ENCODE measurements around the gene TTC9B. TPM values are rescaled to one million over a fixed set of nuclear protein-coding genes. Genes with fewer than 3 reads are reported as not detected.
A peak's percentile ranks its signal among the peaks of the same experiment; 100 is the strongest.

TTC9B gene
- total RNA-seq (under 1 TPM in 1 of 5 donors, not detected in 4; 0.37 TPM), polyA plus RNA-seq (under 1 TPM in 1 of 3 donors, not detected in 2; 0.35 TPM)
- long read RNA-seq, donor 1, partial matches to known transcripts, result 0 of 2 reads
- long read RNA-seq, donor 1, other reads (novel, unspliced or antisense), result 0 of 2 reads
- long read RNA-seq, donor 2, transcript TTC9B-201 (3 exons, 843 nt), result major isoform, 5 of 7 reads
- long read RNA-seq, donor 2, partial matches to known transcripts, result 0 of 7 reads
- long read RNA-seq, donor 2, other reads (novel, unspliced or antisense), result 0 of 7 reads
- long read RNA-seq, donor 3, partial matches to known transcripts, result 0 of 2 reads
- long read RNA-seq, donor 3, other reads (novel, unspliced or antisense), result 0 of 2 reads
- long read RNA-seq, donor 4, result 0 reads
- long read RNA-seq, donor 5, partial matches to known transcripts, result 0 of 1 reads
- long read RNA-seq, donor 5, other reads (novel, unspliced or antisense), result 0 of 1 reads
- long read RNA-seq, donor 6, transcript TTC9B-201 (3 exons, 843 nt), result major isoform, 7 of 9 reads
- long read RNA-seq, donor 6, partial matches to known transcripts, result 0 of 9 reads
- long read RNA-seq, donor 6, other reads (novel, unspliced or antisense), result 0 of 9 reads
- long read RNA-seq, donor 7, transcript TTC9B-201 (3 exons, 843 nt), result major isoform, 6 of 8 reads
- long read RNA-seq, donor 7, partial matches to known transcripts, result 0 of 8 reads
- long read RNA-seq, donor 7, other reads (novel, unspliced or antisense), result 0 of 8 reads
- long read RNA-seq, donor 8, partial matches to known transcripts, result 0 of 3 reads
- long read RNA-seq, donor 8, other reads (novel, unspliced or antisense), result 0 of 3 reads
- long read RNA-seq, donor 9, partial matches to known transcripts, result 0 of 3 reads
- long read RNA-seq, donor 9, other reads (novel, unspliced or antisense), result 0 of 3 reads
- long read RNA-seq, donor 10, partial matches to known transcripts, result 0 of 3 reads
- long read RNA-seq, donor 10, other reads (novel, unspliced or antisense), result 0 of 3 reads

- no peaks in the 10 kb centered on the region for H3K9me3 ChIP-seq
- peaks cover 0 to 34% (median 22%) of the 10 kb centered on the region in 4 donors for H3K4me1 ChIP-seq
- peaks cover 18 to 79% (median 44%) of the 10 kb centered on the region in 3 donors for H3K27me3 ChIP-seq
- 3 to 10% (median 4%) methylated on average over 20 to 75 of the region's 75 CpGs for WGBS, 5 donors
- H3K27ac ChIP-seq, result no peak within 1 kb of the TSS
- peaks cover 0 to 4% (median under 1%) of the 10 kb centered on the region in 4 donors for H3K36me3 ChIP-seq
- peak in 1 of 2 donors; percentile 73 for DNase-seq
- TF ChIP-seq EP300 (IDR thresholded peaks at IDR 0.05) (no peak), POLR2A (IDR thresholded peaks at IDR 0.05) (no peak), CTCF (IDR thresholded peaks at IDR 0.05) (no peak), POLR2AphosphoS5 (IDR thresholded peaks at IDR 0.05) (no peak)
- peak within 1 kb of the TSS in 1 of 4 donors; percentile 25 for H3K4me3 ChIP-seq
- intact Hi-C loops (cut with DNase I; ENCODE audit: low total_unique reads), result no loop called here
Measured at GRCh38 chr19:40217934-40218890, at the start of gene TTC9B. Gene TTC9B, minus strand, starts transcription at chr19:40218384. Its CDS starts 3 bp downstream, at chr19:40218381.

GRCh38 chr19:40267601-40267997 is 49.4 kb upstream of the TTC9B start:
- WGBS, 5 donors, result 83 to 89% (median 85%) methylated on average over 6 of the region's 6 CpGs
- no peaks in the 10 kb centered on the region for H3K27me3 ChIP-seq
- no peak for DNase-seq
- H3K9me3 ChIP-seq, result no peaks in the 10 kb centered on the region
- intact Hi-C loops (cut with DNase I; ENCODE audit: low total_unique reads), result no loop called here
- H3K4me1 ChIP-seq, result peaks cover 4 to 47% (median 28%) of the 10 kb centered on the region in 4 donors
- H3K27ac ChIP-seq, result no peak overlapping the region
- H3K36me3 ChIP-seq, result peaks cover 20 to 59% (median 49%) of the 10 kb centered on the region in 4 donors
- TF ChIP-seq CTCF (IDR thresholded peaks at IDR 0.05) (no peak), EP300 (IDR thresholded peaks at IDR 0.05) (no peak), POLR2A (IDR thresholded peaks at IDR 0.05) (no peak), POLR2AphosphoS5 (IDR thresholded peaks at IDR 0.05) (no peak)
- H3K4me3 ChIP-seq, result no peak overlapping the region

GRCh38 chr19:40266912-40267600 is 48.9 kb upstream of the TTC9B start:
- Histone ChIP-seq H3K36me3 (peaks cover 22 to 59% (median 49%) of the 10 kb centered on the region in 4 donors), H3K9me3 (no peaks in the 10 kb centered on the region), H3K4me1 (peaks cover 4 to 45% (median 27%) of the 10 kb centered on the region in 4 donors), H3K27ac (no peak overlapping the region), H3K27me3 (no peaks in the 10 kb centered on the region), H3K4me3 (no peak overlapping the region)
- TF ChIP-seq CTCF (IDR thresholded peaks at IDR 0.05) (no peak), POLR2A (IDR thresholded peaks at IDR 0.05) (no peak), POLR2AphosphoS5 (IDR thresholded peaks at IDR 0.05) (no peak), EP300 (IDR thresholded peaks at IDR 0.05) (no peak)
- intact Hi-C loops (cut with DNase I; ENCODE audit: low total_unique reads), result no loop called here
- DNase-seq, result no peak
- WGBS, 5 donors, result 79 to 85% (median 84%) methylated on average over 15 of the region's 15 CpGs

Data from stomach (tissue), 19 donors.